Esophagus squamous epithelium (tissue), 4 donors: ENCODE data around the gene CD46.

ENCODE experiments used
- POLR2A ChIP-seq, 4 donors: fragments of 450-650 bp; IDR thresholded peaks; one replicate each; pipeline ENCODE4 v1.6.1; 2017; ENCODE audit warnings: antibody characterized with exemption in 4 of 4, mild to moderate bottlenecking in 4 of 4, moderate library complexity in 3 of 4
- TF ChIP-seq, protein P1 (sequence below), 6 experiments: fragments of 450-650 bp in 4 of 6; fragments of 200-600 bp in 2 of 6; sonication (generic) in 2 of 6; IDR thresholded peaks; one replicate each; pipeline ENCODE4 v1.5.1; 2016 to 2019; ENCODE audit warnings: antibody characterized with exemption in 6 of 6, mild to moderate bottlenecking in 4 of 6, moderate library complexity in 4 of 6

DNA sequence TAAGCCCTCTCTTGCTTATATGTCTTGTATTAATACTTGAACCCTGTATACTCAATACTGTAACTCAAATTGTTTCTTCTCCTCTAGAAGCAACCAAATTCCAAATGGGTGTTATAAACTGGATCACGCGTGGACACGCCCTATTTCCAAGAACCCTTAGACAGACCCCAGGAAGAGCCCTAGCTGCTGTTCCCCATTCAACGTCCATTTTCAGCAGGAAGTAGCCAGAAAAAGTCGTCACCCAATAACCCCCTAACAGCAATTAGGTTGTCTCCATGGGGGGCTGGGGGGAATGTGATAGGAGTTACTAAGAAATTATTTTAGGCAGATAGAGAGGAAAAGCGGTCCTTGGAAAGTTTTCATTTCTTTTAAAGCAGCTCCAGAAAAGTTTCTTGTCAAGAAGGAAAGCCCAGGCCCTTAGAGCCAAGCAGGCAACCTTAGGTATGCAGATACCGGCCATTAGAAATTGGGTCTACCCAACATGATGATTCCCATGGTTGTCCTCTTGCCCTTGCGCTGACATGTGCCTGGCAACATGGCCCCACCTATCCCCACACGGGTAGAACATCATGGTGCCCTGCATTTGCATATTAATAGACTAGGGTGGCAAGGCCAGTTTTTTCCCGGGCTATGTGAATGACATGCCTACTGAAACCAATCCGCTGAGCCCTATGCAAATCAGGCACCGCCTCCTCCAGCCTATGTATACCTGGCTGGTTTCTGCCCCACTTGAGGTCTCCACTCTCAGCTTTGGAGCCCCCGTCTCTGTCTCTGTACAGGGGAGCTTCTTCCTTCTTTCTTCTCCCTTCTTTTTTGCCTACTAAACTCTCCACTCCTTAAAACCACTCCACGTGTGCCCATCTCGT, 4.0 kb upstream of the CD46 start:
- TF ChIP-seq, protein P1, sequence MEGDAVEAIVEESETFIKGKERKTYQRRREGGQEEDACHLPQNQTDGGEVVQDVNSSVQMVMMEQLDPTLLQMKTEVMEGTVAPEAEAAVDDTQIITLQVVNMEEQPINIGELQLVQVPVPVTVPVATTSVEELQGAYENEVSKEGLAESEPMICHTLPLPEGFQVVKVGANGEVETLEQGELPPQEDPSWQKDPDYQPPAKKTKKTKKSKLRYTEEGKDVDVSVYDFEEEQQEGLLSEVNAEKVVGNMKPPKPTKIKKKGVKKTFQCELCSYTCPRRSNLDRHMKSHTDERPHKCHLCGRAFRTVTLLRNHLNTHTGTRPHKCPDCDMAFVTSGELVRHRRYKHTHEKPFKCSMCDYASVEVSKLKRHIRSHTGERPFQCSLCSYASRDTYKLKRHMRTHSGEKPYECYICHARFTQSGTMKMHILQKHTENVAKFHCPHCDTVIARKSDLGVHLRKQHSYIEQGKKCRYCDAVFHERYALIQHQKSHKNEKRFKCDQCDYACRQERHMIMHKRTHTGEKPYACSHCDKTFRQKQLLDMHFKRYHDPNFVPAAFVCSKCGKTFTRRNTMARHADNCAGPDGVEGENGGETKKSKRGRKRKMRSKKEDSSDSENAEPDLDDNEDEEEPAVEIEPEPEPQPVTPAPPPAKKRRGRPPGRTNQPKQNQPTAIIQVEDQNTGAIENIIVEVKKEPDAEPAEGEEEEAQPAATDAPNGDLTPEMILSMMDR (IDR thresholded peaks at IDR 0.05): no peak
- TF ChIP-seq POLR2A (IDR thresholded peaks at IDR 0.05): no peak
